NOMO-1 treated with dmso at 0.1 percent for 144 hours (cell line): ENCODE measurements around the gene AKR1D1.
"Not testable (repeated sequence)": the region's sequence is repeated elsewhere in the genome, so short reads cannot be mapped to it uniquely, and the experiment has no call there.

ENCODE experiments used
- DNase-seq: peaks from one replicate; lab custom pipeline; 2025; ENCODE audit not compliant: unreplicated experiment; lab: John Stamatoyannopoulos, UW

Gene AKR1D1

GRCh38 chr7:138076196-138076595 lies at the start of gene AKR1D1:
AKR1D1 (plus strand) TSS chr7:138076459; CDS start chr7:138076519, 60 bp downstream.
- DNase-seq: no peak

GRCh38 chr7:138027100-138027499 lies 49.2 kb upstream of the AKR1D1 start:
- DNase-seq: no peak

DNA sequence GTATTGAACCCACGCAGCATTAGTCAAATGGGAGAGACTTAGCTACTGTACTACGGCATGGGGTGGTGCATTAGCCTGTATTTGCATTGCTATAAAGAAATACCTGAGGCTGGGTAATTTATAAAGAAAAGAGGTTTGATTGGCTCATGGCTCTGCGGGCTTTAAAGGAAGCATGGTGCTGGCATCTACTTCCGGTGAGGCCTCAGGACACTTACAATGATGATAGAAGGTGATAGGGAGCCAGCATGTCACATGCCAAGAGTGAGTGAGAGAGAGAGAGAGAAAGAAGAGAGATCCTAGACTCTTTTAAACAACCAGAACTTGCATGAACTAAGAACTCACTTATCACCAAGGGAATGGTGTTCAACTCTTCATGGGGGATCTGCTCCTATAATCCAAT lies 47.1 kb upstream of the AKR1D1 start:
- no peak for DNase-seq

- no peak for DNase-seq
These were observed 46.3 kb upstream of the AKR1D1 start for GRCh38 chr7:138029941-138030340.

DNA sequence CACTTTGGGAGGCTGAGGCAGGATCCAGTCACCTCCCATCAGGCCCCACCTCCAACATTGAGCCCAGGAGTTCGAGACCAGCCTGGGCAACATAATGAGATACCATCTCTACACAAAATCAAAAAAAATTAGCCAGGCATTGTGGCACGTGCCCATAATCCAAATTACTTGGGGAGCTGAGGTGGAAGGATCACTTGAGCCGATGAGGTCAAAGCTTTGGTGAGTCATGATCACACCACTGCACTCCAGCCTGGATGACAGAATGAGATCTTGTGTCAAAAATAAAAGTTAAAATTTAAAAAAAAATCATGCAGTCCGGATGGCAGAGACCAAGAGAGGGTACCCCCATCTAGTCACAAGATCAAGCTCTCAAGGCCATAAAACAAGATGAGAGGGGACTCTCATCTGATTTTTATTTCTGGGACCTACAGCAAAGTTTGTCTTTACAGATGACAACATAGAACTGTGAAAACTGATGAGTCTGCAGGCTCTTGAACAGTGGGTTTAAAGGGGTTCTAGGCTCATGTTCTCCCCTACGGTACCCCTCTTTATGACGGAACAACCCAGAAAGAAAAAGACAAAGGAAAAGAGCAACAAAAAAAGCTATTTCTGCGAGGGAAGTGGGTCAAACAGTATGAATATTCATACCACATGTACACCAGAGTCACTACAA lies 45.4 kb upstream of the AKR1D1 start:
- no peak for DNase-seq

DNA sequence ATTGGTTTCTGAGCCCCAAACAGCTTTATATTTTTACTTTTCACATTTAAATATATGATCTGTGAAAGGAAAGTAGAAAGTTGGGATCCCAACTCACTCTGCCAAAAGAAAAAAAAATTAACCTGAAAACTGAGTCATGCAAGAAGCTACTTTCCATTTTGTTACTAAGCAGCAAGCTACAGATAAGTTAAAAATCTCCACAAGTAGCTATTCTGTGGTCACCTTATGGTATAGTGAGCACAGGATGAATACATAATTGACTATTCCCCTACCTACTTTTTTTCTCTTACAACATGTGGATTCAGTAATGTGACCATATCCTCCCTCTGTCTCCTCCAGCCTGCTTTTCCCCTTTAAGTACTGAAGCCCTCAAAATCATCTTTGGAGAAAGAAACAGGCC lies 44.1 kb upstream of the AKR1D1 start:
- no peak for DNase-seq

DNA sequence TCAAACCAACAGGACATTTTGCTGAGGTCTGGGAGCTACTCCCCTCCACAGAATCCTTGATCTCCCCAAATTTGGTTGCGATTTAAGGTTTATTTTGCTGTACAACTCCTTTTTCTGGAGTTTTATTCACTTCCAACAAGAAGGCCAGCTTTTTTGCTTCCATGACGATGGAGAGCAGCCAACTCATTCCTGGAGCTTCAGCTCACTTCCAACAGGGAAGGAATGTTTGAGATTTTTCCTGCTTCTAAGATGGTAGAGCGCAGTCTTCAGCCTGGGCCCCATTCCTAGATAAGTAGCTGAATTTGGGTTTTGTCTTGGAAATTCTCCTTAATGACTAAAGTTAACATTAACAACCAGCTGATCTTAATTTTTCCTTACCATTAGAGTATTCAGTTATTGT lies 43.5 kb upstream of the AKR1D1 start:
- DNase-seq: no peak

DNA sequence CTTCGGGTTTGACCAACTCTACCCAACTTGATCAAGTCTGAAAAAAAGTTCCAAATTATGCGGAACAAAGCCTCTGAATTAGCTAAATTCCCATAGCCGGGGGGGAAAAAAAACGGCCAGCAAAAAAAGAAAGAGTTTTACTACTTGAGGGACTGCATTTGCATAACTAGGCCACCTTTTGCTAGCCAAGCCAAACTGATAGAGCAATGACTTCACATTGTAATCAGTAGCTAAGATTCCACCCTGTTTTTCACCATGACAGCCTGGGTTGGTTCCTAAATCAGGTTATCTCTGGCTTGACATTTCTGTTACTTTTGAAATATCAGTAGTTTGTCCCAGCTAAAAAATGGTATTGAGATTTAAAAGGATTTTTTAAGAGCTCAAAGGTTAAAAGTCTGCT lies 43.0 kb upstream of the AKR1D1 start:
- DNase-seq: no peak

GRCh38 chr7:138036135-138036534 lies 40.1 kb upstream of the AKR1D1 start:
- DNase-seq: no peak

DNA sequence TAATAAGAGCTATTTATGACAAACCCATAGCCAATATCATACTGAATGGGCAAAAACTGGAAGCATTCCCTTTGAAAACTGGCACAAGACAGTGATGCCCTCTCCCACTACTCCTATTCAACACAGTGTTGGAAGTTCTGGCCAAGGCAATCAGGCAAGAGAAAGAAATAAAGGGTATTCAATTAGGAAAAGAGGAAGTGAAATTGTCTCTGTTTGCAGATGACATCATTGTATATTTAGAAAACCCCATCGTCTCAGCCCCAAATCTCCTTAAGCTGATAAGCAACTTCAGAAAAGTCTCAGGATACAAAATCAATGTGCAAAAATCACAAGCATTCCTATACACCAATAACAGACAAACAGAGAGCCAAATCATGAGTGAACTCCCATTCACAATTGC lies 36.2 kb upstream of the AKR1D1 start:
- DNase-seq: not testable (repeated sequence)

- DNase-seq: no peak
These were observed 31.4 kb upstream of the AKR1D1 start for GRCh38 chr7:138044897-138045296.

GRCh38 chr7:138047907-138048306 lies 28.4 kb upstream of the AKR1D1 start:
- no peak for DNase-seq

DNA sequence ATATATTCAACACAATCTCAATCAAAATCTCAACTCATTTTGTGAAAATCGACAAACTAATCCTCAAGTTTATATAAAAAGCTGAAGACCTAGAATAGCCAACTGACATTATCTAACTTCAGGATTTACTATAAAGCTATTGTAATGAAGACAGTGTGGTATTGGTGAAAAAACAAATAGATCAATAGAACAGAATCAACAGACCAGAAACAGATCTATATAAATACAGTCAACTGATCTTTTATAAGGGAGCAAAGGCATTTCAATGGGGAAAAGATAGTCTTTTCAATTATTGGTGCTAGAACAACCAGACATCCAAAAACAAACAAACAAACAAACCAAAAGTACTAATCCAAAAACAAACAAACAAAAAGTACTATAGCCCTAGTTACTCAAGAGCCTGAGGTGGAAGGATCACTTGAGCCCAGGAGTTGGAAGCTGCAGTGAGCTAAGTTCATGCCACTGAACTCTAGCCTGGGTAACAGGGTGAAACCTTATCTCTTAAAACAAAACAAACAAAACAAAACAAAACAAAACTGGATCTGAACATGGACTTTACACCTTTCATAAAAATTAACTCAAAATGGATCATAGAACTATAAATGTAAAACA lies 26.6 kb upstream of the AKR1D1 start:
- no peak for DNase-seq

GRCh38 chr7:138051712-138052247 lies 24.5 kb upstream of the AKR1D1 start:
- not testable (repeated sequence) for DNase-seq

DNA sequence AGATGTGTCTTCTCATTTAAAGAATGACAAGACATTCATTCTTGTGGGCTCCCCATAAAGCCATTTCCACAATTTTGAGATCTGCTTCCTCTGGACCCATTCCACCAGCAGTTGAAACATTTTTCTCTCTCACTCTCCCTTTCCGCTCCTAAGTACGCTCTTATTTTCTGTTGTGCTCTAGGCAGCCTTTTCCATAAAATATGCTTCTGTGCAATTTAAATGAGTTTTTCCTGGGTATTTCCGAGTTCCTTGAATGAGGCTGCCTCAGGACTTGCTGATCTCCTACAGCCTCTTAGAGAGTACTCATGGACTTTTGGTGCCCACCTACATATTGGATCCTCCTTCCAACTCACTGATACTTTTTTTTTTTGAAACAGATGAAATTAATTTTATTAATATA lies 23.6 kb upstream of the AKR1D1 start:
- DNase-seq: no peak

DNA sequence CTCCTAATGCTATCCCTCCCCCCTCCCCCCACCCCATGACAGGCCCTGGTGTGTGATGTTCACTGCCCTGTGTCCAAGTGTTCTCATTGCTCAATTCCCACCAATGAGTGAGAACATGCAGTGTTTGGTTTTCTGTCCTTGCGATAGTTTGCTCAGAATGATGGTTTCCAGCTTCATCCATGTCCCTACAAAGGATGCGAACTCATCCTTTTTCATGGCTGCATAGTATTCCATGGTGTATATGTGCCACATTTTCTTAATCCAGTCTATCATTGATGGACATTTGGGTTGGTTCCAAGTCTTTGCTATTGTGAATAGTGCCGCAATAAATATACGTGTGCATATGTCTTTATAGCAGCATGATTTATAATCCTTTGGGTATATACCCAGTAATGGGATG lies 20.6 kb upstream of the AKR1D1 start:
- not testable (repeated sequence) for DNase-seq

GRCh38 chr7:138063400-138063799 lies 12.9 kb upstream of the AKR1D1 start:
- DNase-seq: no peak

DNA sequence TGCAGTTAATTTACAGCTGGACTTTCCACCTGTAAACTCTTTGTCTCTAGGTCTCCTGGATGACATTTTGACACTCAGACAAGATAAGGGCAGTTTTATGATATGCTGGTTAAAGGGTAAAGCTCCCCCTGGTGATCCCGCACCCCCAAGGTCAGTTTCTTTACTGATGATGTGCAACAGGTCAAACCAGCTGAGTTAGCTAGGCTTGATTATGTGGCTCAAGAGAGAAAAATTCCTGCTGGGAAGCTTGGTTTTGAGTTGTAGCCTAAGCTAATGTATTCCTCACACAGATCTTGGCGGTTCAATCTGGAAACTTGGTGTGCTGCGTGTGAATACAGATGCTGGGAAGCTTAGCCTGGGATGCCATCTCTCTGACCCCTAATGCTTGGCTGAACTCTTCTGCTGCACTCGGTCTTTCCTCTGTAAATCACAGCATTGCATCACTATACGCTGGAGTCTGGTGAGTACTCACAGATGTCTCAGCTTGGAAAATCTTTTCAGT lies 11.4 kb upstream of the AKR1D1 start:
- DNase-seq: no peak

- DNase-seq: no peak
These were observed 10.4 kb upstream of the AKR1D1 start for GRCh38 chr7:138065827-138066226.

DNA sequence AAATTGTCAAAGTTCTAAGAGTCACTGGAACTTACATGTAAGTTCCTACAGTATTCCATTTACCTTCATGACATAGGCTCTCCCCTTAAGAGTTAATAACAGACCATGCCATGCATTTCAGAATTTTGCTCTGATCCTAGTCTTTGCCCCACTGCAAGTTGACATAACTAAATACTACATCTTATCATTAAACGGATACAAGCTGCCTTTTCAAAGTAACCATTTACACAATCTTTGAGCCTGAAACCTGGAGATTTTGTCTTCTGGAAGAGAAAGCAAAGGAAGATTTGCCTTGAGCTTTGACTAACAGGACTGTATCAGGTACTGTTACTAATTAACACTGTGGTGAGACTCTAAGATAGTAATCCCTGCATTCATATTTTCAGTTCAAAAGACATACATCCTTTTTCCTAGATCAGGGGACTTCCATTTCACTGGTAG lies 9.3 kb upstream of the AKR1D1 start:
- no peak for DNase-seq

DNA sequence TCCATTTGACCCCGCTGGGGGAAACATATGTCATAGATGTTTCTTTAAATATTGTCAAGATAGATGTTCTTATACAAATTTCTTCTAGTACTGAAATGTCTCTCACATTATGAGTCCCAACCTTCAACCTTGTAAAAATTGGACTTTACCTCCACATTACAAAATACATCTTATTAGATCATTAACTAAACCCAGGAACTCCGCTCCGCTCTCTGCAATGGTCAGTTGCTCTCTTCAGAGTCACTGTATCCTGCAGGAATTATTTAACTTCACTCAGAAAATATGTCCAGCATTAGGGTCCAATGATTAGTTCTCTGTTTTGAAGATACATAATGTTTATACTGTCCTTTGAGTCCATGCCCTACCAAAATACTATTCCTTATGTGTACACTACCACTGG lies 8.5 kb upstream of the AKR1D1 start:
- DNase-seq: no peak

- DNase-seq: no peak
These were observed 5.4 kb upstream of the AKR1D1 start for GRCh38 chr7:138070908-138071307.
